Smooth muscle cell (in vitro differentiated cells): ENCODE data around the gene USP40. TPM values are rescaled to one million over a fixed set of nuclear protein-coding genes. Genes with fewer than 3 reads are reported as not detected.

ENCODE experiments used
- DNase-seq: peaks from one replicate; lab custom pipeline; 2025; ENCODE audit not compliant: unreplicated experiment; lab: John Stamatoyannopoulos, UW
- H2AFZ ChIP-seq: fragments of 200-600 bp; sonication (generic); 2 replicates; pipeline ENCODE4 v1.6.0; 2016; ENCODE audit warnings: antibody characterized with exemption, low read depth, mild to moderate bottlenecking
- H3F3A ChIP-seq: fragments of 200-600 bp; sonication (generic); 2 replicates; pipeline ENCODE4 v1.6.0; 2017; ENCODE audit warnings: antibody characterized with exemption, low read depth
- H3K27ac ChIP-seq: fragments of 200-600 bp; sonication (generic); 2 replicates; pipeline ENCODE4 v1.5.1; 2016; ENCODE audit warnings: low read depth, mild to moderate bottlenecking
- H3K27me3 ChIP-seq: fragments of 200-600 bp; sonication (generic); 2 replicates; pipeline ENCODE4 v1.6.1; 2016; ENCODE audit warnings: low read depth, mild to moderate bottlenecking
- H3K36me3 ChIP-seq: fragments of 200-600 bp; sonication (generic); 2 replicates; pipeline ENCODE4 v1.5.1; 2016; ENCODE audit warnings: low read depth
- H3K4me1 ChIP-seq: fragments of 200-600 bp; sonication (generic); 2 replicates; pipeline ENCODE4 v1.5.1; 2016; ENCODE audit warnings: low read depth
- H3K4me2 ChIP-seq: fragments of 200-600 bp; sonication (generic); 2 replicates; pipeline ENCODE4 v1.6.0; 2016; ENCODE audit warnings: mild to moderate bottlenecking
- H3K4me3 ChIP-seq: fragments of 200-600 bp; sonication (generic); 2 replicates; pipeline ENCODE4 v1.5.1; 2016; ENCODE audit warnings: mild to moderate bottlenecking
- H3K79me2 ChIP-seq: fragments of 200-600 bp; sonication (generic); 2 replicates; pipeline ENCODE4 v1.6.0; 2016; ENCODE audit warnings: low read depth, mild to moderate bottlenecking
- H3K9ac ChIP-seq: fragments of 200-600 bp; sonication (generic); 2 replicates; pipeline ENCODE4 v1.6.0; 2016; ENCODE audit warnings: low read depth
- H3K9me3 ChIP-seq: fragments of 200-600 bp; sonication (generic); replicated peaks from 2 replicates; pipeline ENCODE4 v1.5.1; 2016; ENCODE audit warnings: low read depth
- H4K20me1 ChIP-seq: fragments of 200-600 bp; sonication (generic); 2 replicates; pipeline ENCODE4 v1.6.0; 2016; ENCODE audit warnings: low read depth
- WGBS: methylation state at CpG from one replicate; pipeline ENCODE4 v1.1.7; 2016; ENCODE audit warnings: low lambda C conversion rate; 5-methylcytosine and 5-hydroxymethylcytosine counted together
- polyA plus RNA-seq: library from polyadenylated mRNA; unstranded; fragments of >200 nt; fragmentation: Nextera tagmentation; extraction: Ambion mirVana; gene quantifications from 2 replicates; pipeline ENCODE4 v1.2.1, GENCODE V29; 2016
- total RNA-seq: library from RNA; depleted of rRNA; stranded (reverse); fragments of >200 nt; gene quantifications from 2 replicates; pipeline ENCODE4 v1.2.3, GENCODE V29; 2014
- TF ChIP-seq, protein P1 (sequence below): fragments of 200-600 bp; sonication (generic); IDR thresholded peaks from 2 replicates; pipeline ENCODE4 v1.5.1; 2017; ENCODE audit warnings: borderline replicate concordance, mild to moderate bottlenecking, antibody characterized with exemption; ENCODE audit not compliant: insufficient read depth, poor library complexity, severe bottlenecking

USP40 gene
- total and polyA plus RNA-seq, 2 experiments from 2014 or later: 9.4 to 23.6 TPM

GRCh38 chr2:233462826-233463470 lies 103.6 kb downstream of the USP40 start:
- Histone ChIP-seq H3K4me1 (no peaks in the 10 kb centered on the region), H3K4me2 (no peak overlapping the region), H3K27me3 (no peaks in the 10 kb centered on the region), H3K27ac (no peak overlapping the region), H3K9me3 (no peaks in the 10 kb centered on the region), H3K4me3 (no peak overlapping the region), H3F3A (no peaks in the 10 kb centered on the region), H3K36me3 (peaks cover 3% of the 10 kb centered on the region), H3K9ac (no peak overlapping the region), H2AFZ (no peak overlapping the region), H3K79me2 (no peaks in the 10 kb centered on the region), H4K20me1 (no peaks in the 10 kb centered on the region)
- TF ChIP-seq, protein P1, sequence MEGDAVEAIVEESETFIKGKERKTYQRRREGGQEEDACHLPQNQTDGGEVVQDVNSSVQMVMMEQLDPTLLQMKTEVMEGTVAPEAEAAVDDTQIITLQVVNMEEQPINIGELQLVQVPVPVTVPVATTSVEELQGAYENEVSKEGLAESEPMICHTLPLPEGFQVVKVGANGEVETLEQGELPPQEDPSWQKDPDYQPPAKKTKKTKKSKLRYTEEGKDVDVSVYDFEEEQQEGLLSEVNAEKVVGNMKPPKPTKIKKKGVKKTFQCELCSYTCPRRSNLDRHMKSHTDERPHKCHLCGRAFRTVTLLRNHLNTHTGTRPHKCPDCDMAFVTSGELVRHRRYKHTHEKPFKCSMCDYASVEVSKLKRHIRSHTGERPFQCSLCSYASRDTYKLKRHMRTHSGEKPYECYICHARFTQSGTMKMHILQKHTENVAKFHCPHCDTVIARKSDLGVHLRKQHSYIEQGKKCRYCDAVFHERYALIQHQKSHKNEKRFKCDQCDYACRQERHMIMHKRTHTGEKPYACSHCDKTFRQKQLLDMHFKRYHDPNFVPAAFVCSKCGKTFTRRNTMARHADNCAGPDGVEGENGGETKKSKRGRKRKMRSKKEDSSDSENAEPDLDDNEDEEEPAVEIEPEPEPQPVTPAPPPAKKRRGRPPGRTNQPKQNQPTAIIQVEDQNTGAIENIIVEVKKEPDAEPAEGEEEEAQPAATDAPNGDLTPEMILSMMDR: no peak
- no peak for DNase-seq
- 94% methylated on average over 16 of the region's 21 CpGs for WGBS

- Histone ChIP-seq H3K9ac (no peak overlapping the region), H3K27me3 (no peaks in the 10 kb centered on the region), H3K4me3 (no peak overlapping the region), H3K9me3 (no peaks in the 10 kb centered on the region), H2AFZ (no peak overlapping the region), H3K27ac (no peak overlapping the region), H3F3A (no peaks in the 10 kb centered on the region), H3K4me2 (no peak overlapping the region), H3K79me2 (no peaks in the 10 kb centered on the region), H4K20me1 (no peaks in the 10 kb centered on the region), H3K36me3 (peaks cover 3% of the 10 kb centered on the region), H3K4me1 (no peaks in the 10 kb centered on the region)
- 98% methylated on average over 25 of the region's 25 CpGs for WGBS
- DNase-seq: no peak
- TF ChIP-seq, protein P1: no peak
These were observed 104.3 kb downstream of the USP40 start for GRCh38 chr2:233462202-233462785.

DNA sequence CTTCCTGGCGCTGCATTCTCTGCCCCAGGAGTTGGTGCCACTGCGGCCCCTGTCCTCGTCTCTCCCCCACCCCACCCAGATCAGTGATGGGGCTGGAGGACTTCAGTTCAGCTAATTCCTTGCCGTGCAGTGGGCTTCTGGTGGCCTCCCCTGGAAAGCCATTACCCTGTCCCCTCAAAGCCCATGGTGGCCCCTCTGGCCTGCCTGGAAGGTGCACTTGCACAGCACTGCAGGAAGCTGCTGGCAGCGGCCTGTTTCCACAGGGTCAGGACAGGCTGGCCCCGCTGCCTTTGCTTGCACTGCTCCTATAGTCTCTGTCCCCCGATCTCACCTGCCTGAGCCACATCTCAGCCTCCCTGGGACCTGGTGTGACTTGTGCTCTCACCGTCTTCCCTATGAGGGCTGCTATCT lies 105.1 kb downstream of the USP40 start:
- Histone ChIP-seq H4K20me1 (no peaks in the 10 kb centered on the region), H3K27me3 (no peaks in the 10 kb centered on the region), H3K4me3 (no peak overlapping the region), H3K79me2 (no peaks in the 10 kb centered on the region), H3K27ac (no peak overlapping the region), H3K4me2 (no peak overlapping the region), H3K9me3 (no peaks in the 10 kb centered on the region), H3K4me1 (no peaks in the 10 kb centered on the region), H3K9ac (no peak overlapping the region), H3K36me3 (peaks cover 6% of the 10 kb centered on the region), H2AFZ (no peak overlapping the region), H3F3A (no peaks in the 10 kb centered on the region)
- 97% methylated on average over 8 of the region's 8 CpGs for WGBS
- TF ChIP-seq, protein P1: no peak
- no peak for DNase-seq
